Endothelial cell of umbilical vein (primary cell): Measurements from ENCODE around the gene TGM6. TPM values are rescaled to one million over a fixed set of nuclear protein-coding genes. Genes with fewer than 3 reads are reported as not detected.

Experiments
- BruUV-seq: library from RNA; stranded (reverse); fragments of 400-500 nt; replicated peaks from 2 replicates; lab custom pipeline; 2021; lab: Mats Ljungman, UMichigan
- CTCF ChIA-PET: fragments of 300-600, 350-600 bp; sonication (Branson Sonifier 250); formaldehyde crosslinking; loops from one replicate; lab custom pipeline; 2021; ENCODE audit warnings: antibody characterized with exemption, inconsistent platforms; lab: Charles Lee
- POLR2A ChIA-PET: fragments of 300-600, 350-600 bp; sonication (Branson Sonifier 250); formaldehyde crosslinking; loops from one replicate; lab custom pipeline; 2021; ENCODE audit warnings: antibody characterized with exemption, inconsistent platforms; lab: Charles Lee
- DNase-seq: peaks from one replicate; pipeline ENCODE4 v3.0.0-alpha.2; 2011; ENCODE audit warnings: low read depth, low spot score
- FAIRE-seq: peaks from 2 replicates; lab custom pipeline; 2011; peaks lifted over from hg19 to GRCh38; lab: Jason Lieb, UNC
- H2AFZ ChIP-seq: 2 replicates; pipeline ENCODE4 v1.6.0; 2012; ENCODE audit warnings: low read depth, low read length, control low read depth, inconsistent platforms
- H3K27ac ChIP-seq: 2 replicates; pipeline ENCODE4 v1.5.1; 2011; ENCODE audit warnings: low read depth, mild to moderate bottlenecking, control low read depth, low read length, moderate library complexity; ENCODE audit not compliant: insufficient read depth
- H3K27me3 ChIP-seq, 2 experiments: 2 replicates each; pipeline versions ENCODE4 v1.6.0 to v1.6.1; 2011; ENCODE audit warnings: low read length in 2 of 2, mixed read lengths in 1 of 2; ENCODE audit not compliant: control insufficient read depth in 2 of 2, insufficient read depth in 2 of 2
- H3K36me3 ChIP-seq, 2 experiments: 2 replicates in 1 of 2; 3 replicates in 1 of 2; pipeline ENCODE4 v1.5.1; 2011; ENCODE audit warnings: low read length in 2 of 2, mild to moderate bottlenecking in 1 of 2, moderate library complexity in 1 of 2; ENCODE audit not compliant: control insufficient read depth in 2 of 2, insufficient read depth in 2 of 2; ENCODE audit errors: extremely low read depth in 1 of 2
- H3K4me1 ChIP-seq: 3 replicates; pipeline ENCODE4 v1.5.1; 2011; ENCODE audit warnings: mild to moderate bottlenecking, low read length; ENCODE audit not compliant: control insufficient read depth, insufficient read depth; ENCODE audit errors: extremely low read depth
- H3K4me2 ChIP-seq: 2 replicates; pipeline ENCODE4 v1.6.1; 2011; ENCODE audit warnings: low read length, control low read depth, mixed read lengths; ENCODE audit not compliant: insufficient read depth
- H3K4me3 ChIP-seq, 3 experiments: fragments of 200-600 bp in 1 of 3; sonication (generic), shearing (Covaris generic) in 1 of 3; replicated peaks in 1 of 3; 2 replicates each; pipeline ENCODE4 v1.5.1; 2011 to 2016; ENCODE audit warnings: control low read depth in 3 of 3, low read length in 3 of 3, mild to moderate bottlenecking in 2 of 3, inconsistent platforms in 1 of 3, low read depth in 1 of 3, moderate library complexity in 1 of 3; ENCODE audit not compliant: insufficient read depth in 1 of 3
- H3K79me2 ChIP-seq: 2 replicates; pipeline ENCODE4 v1.6.0; 2012; ENCODE audit warnings: low read length, inconsistent platforms; ENCODE audit not compliant: control insufficient read depth, insufficient read depth
- H3K9ac ChIP-seq: replicated peaks from 2 replicates; pipeline ENCODE3; 2011; ENCODE audit warnings: low read length, control low read depth; ENCODE audit not compliant: insufficient read depth; ENCODE audit errors: extremely low read depth
- H3K9me1 ChIP-seq: replicated peaks from 3 replicates; pipeline ENCODE4 v1.6.0; 2011; ENCODE audit warnings: mild to moderate bottlenecking, low read length; ENCODE audit not compliant: control insufficient read depth, insufficient read depth; ENCODE audit errors: extremely low read depth
- H3K9me3 ChIP-seq: replicated peaks from 2 replicates; pipeline ENCODE4 v1.5.1; 2012; ENCODE audit warnings: low read length, inconsistent platforms; ENCODE audit not compliant: control insufficient read depth, insufficient read depth
- H4K20me1 ChIP-seq: replicated peaks from 2 replicates; pipeline ENCODE3; 2011; ENCODE audit warnings: mild to moderate bottlenecking, low read length; ENCODE audit not compliant: control insufficient read depth, insufficient read depth; ENCODE audit errors: extremely low read depth
- CTCF ChIP-seq, 2 donors: IDR thresholded peaks; 1 replicate in 1 of 2; 2 replicates in 1 of 2; pipeline ENCODE4 v1.5.1; 2011; ENCODE audit warnings: low read length in 2 of 2, mild to moderate bottlenecking in 2 of 2, moderate library complexity in 2 of 2, control low read depth in 1 of 2, inconsistent platforms in 1 of 2, low read depth in 1 of 2; ENCODE audit not compliant: insufficient read depth in 1 of 2; ENCODE audit errors: extremely low read depth in 1 of 2
- EZH2 ChIP-seq: IDR thresholded peaks from 2 replicates; pipeline ENCODE4 v1.6.1; 2012; ENCODE audit warnings: borderline replicate concordance, low read depth, mild to moderate bottlenecking, moderate library complexity, low read length, inconsistent platforms; ENCODE audit not compliant: severe bottlenecking
- FOS ChIP-seq: IDR thresholded peaks from 2 replicates; pipeline ENCODE4 v1.6.1; 2011; ENCODE audit warnings: mild to moderate bottlenecking, low read length, moderate library complexity, borderline replicate concordance; ENCODE audit not compliant: insufficient read depth
- GATA2 ChIP-seq: IDR thresholded peaks from 2 replicates; pipeline ENCODE4 v1.7.0; 2011; ENCODE audit warnings: low read depth, mild to moderate bottlenecking, moderate library complexity, mixed read lengths, low read length; ENCODE audit not compliant: insufficient read length, insufficient read depth
- JUN ChIP-seq: IDR thresholded peaks from 2 replicates; pipeline ENCODE4 v1.6.1; 2011; ENCODE audit warnings: borderline replicate concordance, low read depth; ENCODE audit not compliant: insufficient read length, insufficient read depth
- MAX ChIP-seq: IDR thresholded peaks from 2 replicates; pipeline ENCODE4 v1.6.1; 2011; ENCODE audit not compliant: insufficient read depth, insufficient read length
- POLR2A ChIP-seq: IDR thresholded peaks from 2 replicates; pipeline ENCODE4 v1.6.1; 2012; ENCODE audit warnings: low read depth, mild to moderate bottlenecking, control low read depth, low read length
- POLR2AphosphoS5 ChIP-seq: IDR thresholded peaks from 2 replicates; pipeline ENCODE4 v1.6.1; 2012; ENCODE audit warnings: low read depth, mild to moderate bottlenecking, control low read depth, low read length, moderate library complexity; ENCODE audit not compliant: insufficient read depth
- dilution Hi-C: fragments of 300-500 bp; cut with MboI; formaldehyde crosslinking; loops from one replicate; pipeline ENCODE4 v1.15.0; 2019; ENCODE audit warnings: low sequenced_read_pairs; ENCODE audit not compliant: extremely low pct_ligation_motif_present
- intact Hi-C: fragments of 100-400 bp; cut with micrococcal nuclease; formaldehyde crosslinking; loops from one replicate; pipeline ENCODE4 v1.10.0; 2022
- polyA plus RNA-seq, 4 experiments: library from polyadenylated mRNA; depleted of rRNA in 3 of 4; stranded (reverse) in 3 of 4; unstranded in 1 of 4; fragments of >200 nt; gene quantifications; 2 replicates each; pipeline versions ENCODE4 v1.2.1 to v1.2.3, GENCODE V29; 2011 to 2012; ENCODE audit warnings: missing spikeins in 1 of 4
- total RNA-seq: library from RNA; stranded (reverse); gene quantifications from 2 replicates; pipeline ENCODE4 v1.2.3, GENCODE V29; 2021

TGM6 gene
- total and polyA plus RNA-seq, 2 donors (not counting 3 experiments of a cell fraction or from before 2014, with no cell fraction given), result not detected

- H3K9me1 ChIP-seq, result no peaks in the 10 kb centered on the region
- no peaks in the 10 kb centered on the region for H4K20me1 ChIP-seq
- BruUV-seq, result no TSS peak
- no peaks in the 10 kb centered on the region for H3K79me2 ChIP-seq
- no peak overlapping the region for H2AFZ ChIP-seq
- H3K27me3 ChIP-seq, result peaks cover 0 to 4% of the 10 kb centered on the region in 2 experiments
- no peaks in the 10 kb centered on the region for H3K4me1 ChIP-seq
- no peak overlapping the region for H3K4me2 ChIP-seq
- no peak overlapping the region for H3K27ac ChIP-seq
- dilution Hi-C loops (no loop called here), intact Hi-C loops (no loop called here)
- FAIRE-seq (no peak), DNase-seq (no peak)
- H3K36me3 ChIP-seq, result no peaks in the 10 kb centered on the region
- no peaks in the 10 kb centered on the region for H3K9me3 ChIP-seq
- H3K9ac ChIP-seq, result no peak overlapping the region
- TF ChIP-seq POLR2A, result no peak
- no peak for TF ChIP-seq GATA2
- TF ChIP-seq JUN, result no peak
- no peak for TF ChIP-seq EZH2
- no peak for TF ChIP-seq FOS
- TF ChIP-seq MAX, result no peak
- no peak for TF ChIP-seq CTCF (IDR thresholded peaks at IDR 0.05; ENCODE audit: extremely low read depth in 1 of 2, insufficient read depth in 1 of 2, low read depth in 1 of 2, low read length in 2 of 2)
- TF ChIP-seq POLR2AphosphoS5, result no peak
- ChIA-PET POLR2A (no interaction called here), CTCF (interaction anchor here (1.1 to 1.4 kb wide), 2 partner anchors 10 to 128 kb away, joined by 3 read pairs; no protein-coding TSS in a partner anchor)
- H3K4me3 ChIP-seq, result no peak overlapping the region
Observed at GRCh38 chr20:2335096-2335870, 45.4 kb upstream of the TGM6 start.
